CD4-positive, alpha-beta memory T cell (primary cell): ENCODE data around the gene ADGRG6. TPM values are rescaled to one million over a fixed set of nuclear protein-coding genes. Genes with fewer than 3 reads are reported as not detected.

ENCODE experiments used
- CTCF ChIA-PET: fragments of 350-600 bp; sonication (Branson Sonifier 250); formaldehyde crosslinking; loops from one replicate; lab custom pipeline; 2021; ENCODE audit warnings: inconsistent platforms; ENCODE audit not compliant: partially characterized antibody; lab: Charles Lee
- POLR2A ChIA-PET: fragments of 350-600 bp; sonication (Branson Sonifier 250); formaldehyde crosslinking; loops from one replicate; lab custom pipeline; 2021; ENCODE audit not compliant: partially characterized antibody; lab: Charles Lee
- DNase-seq, 5 donors: peaks; one replicate each; pipeline versions ENCODE4 v3.0.0 to v3.0.0-alpha.2; 2020 to 2022; ENCODE audit warnings: mixed read lengths in 1 of 5
- H3K27ac ChIP-seq: one replicate; pipeline ENCODE4 v1.7.0; 2013; ENCODE audit warnings: low read depth, low read length
- H3K27me3 ChIP-seq: 2 replicates; pipeline ENCODE4 v1.7.0; 2013; ENCODE audit warnings: mild to moderate bottlenecking, low read length, moderate library complexity; ENCODE audit not compliant: insufficient read depth
- H3K36me3 ChIP-seq: 2 replicates; pipeline ENCODE4 v1.7.0; 2013; ENCODE audit warnings: mild to moderate bottlenecking, low read length, moderate library complexity; ENCODE audit not compliant: insufficient read depth
- H3K4me1 ChIP-seq: 2 replicates; pipeline ENCODE4 v1.7.0; 2013; ENCODE audit warnings: mild to moderate bottlenecking, low read length, moderate library complexity; ENCODE audit not compliant: insufficient read depth
- H3K4me3 ChIP-seq, 2 donors: one replicate each; pipeline ENCODE4 v1.7.0; 2013; ENCODE audit warnings: low read length in 2 of 2, mild to moderate bottlenecking in 1 of 2
- H3K9me3 ChIP-seq, 2 donors: one replicate each; pipeline ENCODE4 v1.7.0; 2013; ENCODE audit warnings: low read length in 2 of 2, control low read depth in 1 of 2; ENCODE audit not compliant: control insufficient read depth in 1 of 2
- H3K27ac Mint-ChIP-seq, 7 donors: one replicate each; pipeline ENCODE4 v1.8.0; 2020 to 2021; ENCODE audit warnings: mixed read lengths in 7 of 7, mild to moderate bottlenecking in 6 of 7, inconsistent platforms in 3 of 7, moderate library complexity in 3 of 7
- H3K27me3 Mint-ChIP-seq, 2 donors: one replicate each; pipeline ENCODE4 v1.8.0; 2020 to 2021; ENCODE audit warnings: mixed read lengths in 2 of 2
- H3K36me3 Mint-ChIP-seq, 2 donors: one replicate each; pipeline ENCODE4 v1.8.0; 2020 to 2021; ENCODE audit warnings: mixed read lengths in 2 of 2, inconsistent platforms in 1 of 2, mild to moderate bottlenecking in 1 of 2
- H3K4me1 Mint-ChIP-seq, 4 donors: one replicate each; pipeline ENCODE4 v1.8.0; 2020 to 2021; ENCODE audit warnings: mixed read lengths in 4 of 4, mild to moderate bottlenecking in 1 of 4
- H3K4me3 Mint-ChIP-seq, 8 donors: one replicate each; pipeline ENCODE4 v1.8.0; 2020 to 2021; ENCODE audit warnings: mixed read lengths in 8 of 8, mild to moderate bottlenecking in 7 of 8, moderate library complexity in 6 of 8, inconsistent platforms in 3 of 8
- H3K9me3 Mint-ChIP-seq, 8 donors: one replicate each; pipeline ENCODE4 v1.8.0; 2020 to 2021; ENCODE audit warnings: mixed read lengths in 8 of 8, mild to moderate bottlenecking in 5 of 8, inconsistent platforms in 3 of 8, moderate library complexity in 1 of 8
- intact Hi-C: fragments of 100-400 bp; cut with micrococcal nuclease; formaldehyde crosslinking; loops from one replicate; pipeline ENCODE4 v1.15.1; 2023
- polyA plus RNA-seq, 2 donors: library from polyadenylated mRNA; unstranded; fragments of 300-500 nt; fragmentation: Illumina TruSeq; gene quantifications; one replicate each; pipeline ENCODE4 v1.2.3, GENCODE V29; 2021
- total RNA-seq, 2 experiments: library from RNA; stranded (reverse); gene quantifications; one replicate each; pipeline ENCODE4 v1.2.3, GENCODE V29; 2021

The ADGRG6 gene
- total and polyA plus RNA-seq, 4 experiments from 2014 or later, result 0.22 to 0.47 TPM; not detected in 2

GRCh38 chr6:142395266-142395665 lies 93.5 kb downstream of the ADGRG6 start:
- Histone ChIP-seq H3K27ac (no peak overlapping the region), H3K36me3 (no peaks in the 10 kb centered on the region), H3K27me3 (no peaks in the 10 kb centered on the region), H3K4me1 (peaks cover 15% of the 10 kb centered on the region), H3K4me3 (no peak overlapping the region), H3K9me3 (no peaks in the 10 kb centered on the region)
- peaks cover 1 to 3% of the 10 kb centered on the region in 2 donors for H3K27me3 Mint-ChIP-seq
- H3K36me3 Mint-ChIP-seq, result no peaks in the 10 kb centered on the region
- H3K4me3 Mint-ChIP-seq, result peak overlapping the region in 7 of 8 donors; percentile 14 to 59 (median 52)
- ChIA-PET CTCF (interaction anchor here (2.5 kb wide), 1 partner anchor 79 kb away, joined by 7 read pairs; no protein-coding TSS in a partner anchor), POLR2A (no interaction called here)
- intact Hi-C loops, result loop anchor here (10.0 kb wide), 1 partner anchor 910 kb away; no protein-coding TSS in a partner anchor
- H3K27ac Mint-ChIP-seq, result peak overlapping the region; percentile 54 to 97 (median 78)
- DNase-seq, result no peak
- peaks cover 14 to 25% (median 17%) of the 10 kb centered on the region in 4 donors for H3K4me1 Mint-ChIP-seq
- H3K9me3 Mint-ChIP-seq, result no peaks in the 10 kb centered on the region

GRCh38 chr6:142395768-142396231 lies 94.0 kb downstream of the ADGRG6 start:
- H3K4me3 ChIP-seq, result no peak overlapping the region
- Mint-ChIP-seq H3K27me3 (peaks cover 1 to 6% of the 10 kb centered on the region in 2 donors), H3K4me1 (peaks cover 14 to 25% (median 17%) of the 10 kb centered on the region in 4 donors), H3K9me3 (no peaks in the 10 kb centered on the region), H3K27ac (peak overlapping the region; percentile 54 to 97 (median 78)), H3K4me3 (peak overlapping the region; percentile 14 to 69 (median 51)), H3K36me3 (no peaks in the 10 kb centered on the region)
- H3K36me3 ChIP-seq, result no peaks in the 10 kb centered on the region
- peak overlapping the region; percentile 15 for H3K27ac ChIP-seq
- peaks cover 15% of the 10 kb centered on the region for H3K4me1 ChIP-seq
- peak; percentile 42 to 84 (median 80) for DNase-seq
- ChIA-PET POLR2A (interaction anchor here (1.7 kb wide), 1 partner anchor 39 kb away, joined by 3 read pairs; no protein-coding TSS in a partner anchor), CTCF (interaction anchor here (0.9 to 2.5 kb wide), 4 partner anchors 8 to 188 kb away, joined by 3 to 7 read pairs (median 3); no protein-coding TSS in a partner anchor)
- no peaks in the 10 kb centered on the region for H3K9me3 ChIP-seq
- no peaks in the 10 kb centered on the region for H3K27me3 ChIP-seq
- intact Hi-C loops, result loop anchor here (10.0 kb wide), 1 partner anchor 911 kb away; no protein-coding TSS in a partner anchor

GRCh38 chr6:142398353-142398752 lies 96.5 kb downstream of the ADGRG6 start:
- Mint-ChIP-seq H3K27me3 (peaks cover 0 to 9% of the 10 kb centered on the region in 2 donors), H3K27ac (peak overlapping the region in 3 of 7 donors; percentile 1 to 53 (median 43)), H3K4me3 (no peak overlapping the region), H3K36me3 (no peaks in the 10 kb centered on the region), H3K9me3 (peaks cover 0 to 2% (median 0%) of the 10 kb centered on the region in 8 donors), H3K4me1 (peaks cover 14 to 25% (median 17%) of the 10 kb centered on the region in 4 donors)
- Histone ChIP-seq H3K9me3 (no peaks in the 10 kb centered on the region), H3K27me3 (no peaks in the 10 kb centered on the region), H3K36me3 (no peaks in the 10 kb centered on the region), H3K4me3 (no peak overlapping the region), H3K27ac (no peak overlapping the region), H3K4me1 (peaks cover 15% of the 10 kb centered on the region)
- no peak for DNase-seq
- ChIA-PET POLR2A (no interaction called here), CTCF (interaction anchor here (1.6 kb wide), 1 partner anchor 10 kb away, joined by 5 read pairs; no protein-coding TSS in a partner anchor)
- intact Hi-C loops, result loop anchor here (10.0 kb wide), 1 partner anchor 914 kb away; no protein-coding TSS in a partner anchor

GRCh38 chr6:142399739-142400138 lies 97.9 kb downstream of the ADGRG6 start:
- POLR2A ChIA-PET, result interaction anchor here (0.6 kb wide), 1 partner anchor 8 kb away, joined by 3 read pairs; no protein-coding TSS in a partner anchor
- peaks cover 0 to 2% (median 0%) of the 10 kb centered on the region in 8 donors for H3K9me3 Mint-ChIP-seq
- H3K36me3 Mint-ChIP-seq, result no peaks in the 10 kb centered on the region
- no peak overlapping the region for H3K27ac ChIP-seq
- peaks cover 14 to 20% (median 16%) of the 10 kb centered on the region in 4 donors for H3K4me1 Mint-ChIP-seq
- no peaks in the 10 kb centered on the region for H3K9me3 ChIP-seq
- CTCF ChIA-PET, result no interaction called here
- H3K27ac Mint-ChIP-seq, result no peak overlapping the region
- DNase-seq, result no peak
- peaks cover 15% of the 10 kb centered on the region for H3K4me1 ChIP-seq
- intact Hi-C loops, result loop anchor here (10.0 kb wide), 1 partner anchor 915 kb away; no protein-coding TSS in a partner anchor
- H3K27me3 Mint-ChIP-seq, result peaks cover 0 to 9% of the 10 kb centered on the region in 2 donors
- H3K4me3 ChIP-seq, result no peak overlapping the region
- H3K27me3 ChIP-seq, result no peaks in the 10 kb centered on the region
- H3K36me3 ChIP-seq, result no peaks in the 10 kb centered on the region
- H3K4me3 Mint-ChIP-seq, result no peak overlapping the region

GRCh38 chr6:142400495-142400894 lies 98.7 kb downstream of the ADGRG6 start:
- H3K4me1 ChIP-seq, result peaks cover 7% of the 10 kb centered on the region
- Mint-ChIP-seq H3K27me3 (peaks cover 0 to 7% of the 10 kb centered on the region in 2 donors), H3K36me3 (no peaks in the 10 kb centered on the region), H3K4me3 (peak overlapping the region in 1 of 8 donors; percentile 28), H3K27ac (peak overlapping the region in 1 of 7 donors; percentile 31), H3K4me1 (peaks cover 9 to 15% (median 10%) of the 10 kb centered on the region in 4 donors), H3K9me3 (peaks cover 0 to 2% (median 0%) of the 10 kb centered on the region in 8 donors)
- no peak overlapping the region for H3K27ac ChIP-seq
- no peaks in the 10 kb centered on the region for H3K9me3 ChIP-seq
- intact Hi-C loops, result no loop called here
- CTCF ChIA-PET, result no interaction called here
- no peak for DNase-seq
- H3K27me3 ChIP-seq, result no peaks in the 10 kb centered on the region
- no peak overlapping the region for H3K4me3 ChIP-seq
- no peaks in the 10 kb centered on the region for H3K36me3 ChIP-seq
- POLR2A ChIA-PET, result interaction anchor here (0.6 kb wide), 1 partner anchor 8 kb away, joined by 3 read pairs; no protein-coding TSS in a partner anchor

- Histone ChIP-seq H3K36me3 (no peaks in the 10 kb centered on the region), H3K9me3 (no peaks in the 10 kb centered on the region), H3K27me3 (no peaks in the 10 kb centered on the region), H3K4me3 (no peak overlapping the region), H3K4me1 (no peaks in the 10 kb centered on the region), H3K27ac (no peak overlapping the region)
- intact Hi-C loops, result no loop called here
- Mint-ChIP-seq H3K4me1 (peaks cover 0 to 6% (median 3%) of the 10 kb centered on the region in 4 donors), H3K36me3 (no peaks in the 10 kb centered on the region), H3K4me3 (no peak overlapping the region), H3K27ac (no peak overlapping the region), H3K27me3 (peaks cover 0 to 7% of the 10 kb centered on the region in 2 donors), H3K9me3 (peaks cover 0 to 2% (median 0%) of the 10 kb centered on the region in 8 donors)
- DNase-seq, result no peak
- POLR2A ChIA-PET, result no interaction called here
- CTCF ChIA-PET, result no interaction called here
Measured at GRCh38 chr6:142401838-142402237, 100.0 kb downstream of the ADGRG6 start.

- CTCF ChIA-PET, result no interaction called here
- POLR2A ChIA-PET, result no interaction called here
Measured at GRCh38 chr6:142404751-142405150, 102.9 kb downstream of the ADGRG6 start.

More at GRCh38 chr6:142404751-142405150, 102.9 kb downstream of the ADGRG6 start:
- Mint-ChIP-seq H3K4me1 (peaks cover 0 to 13% (median 7%) of the 10 kb centered on the region in 4 donors), H3K27ac (no peak overlapping the region), H3K9me3 (peaks cover 0 to 2% (median 0%) of the 10 kb centered on the region in 8 donors), H3K36me3 (no peaks in the 10 kb centered on the region), H3K27me3 (peaks cover 0 to 7% of the 10 kb centered on the region in 2 donors), H3K4me3 (no peak overlapping the region)
- intact Hi-C loops, result no loop called here
- Histone ChIP-seq H3K4me3 (no peak overlapping the region), H3K36me3 (no peaks in the 10 kb centered on the region), H3K27ac (no peak overlapping the region), H3K4me1 (peaks cover 12% of the 10 kb centered on the region), H3K9me3 (no peaks in the 10 kb centered on the region), H3K27me3 (no peaks in the 10 kb centered on the region)
- no peak for DNase-seq
